K562 (cell line): ENCODE measurements around the gene S100A4. TPM values are rescaled to one million over a fixed set of nuclear protein-coding genes. Genes with fewer than 3 reads are reported as not detected.
A peak's percentile ranks its signal among the peaks of the same experiment; 100 is the strongest.

Experiments
- ADNP ChIP-seq: fragments of 200-800 bp; sonication (Bioruptor generic); IDR thresholded peaks from 2 replicates; pipeline ENCODE4 v1.6.1; 2016; ENCODE audit warnings: missing genetic modification characterization, missing compliant biosample characterization
- ATF1 ChIP-seq, 2 experiments: fragments of 450-650 bp in 1 of 2; IDR thresholded peaks; 2 replicates each; pipeline ENCODE4 v1.6.1; 2016; ENCODE audit warnings: missing compliant biosample characterization in 1 of 2, missing genetic modification characterization in 1 of 2
- BHLHE40 ChIP-seq: IDR thresholded peaks from 2 replicates; pipeline ENCODE4 v1.6.1; 2011; ENCODE audit warnings: low read length, improper control_type of control experiment
- C11orf30 ChIP-seq: fragments of 450-650 bp; IDR thresholded peaks from 2 replicates; pipeline ENCODE4 v1.6.1; 2016; ENCODE audit warnings: low read depth, mild to moderate bottlenecking
- CTBP1 ChIP-seq: fragments of 450-650 bp; IDR thresholded peaks from 2 replicates; pipeline ENCODE4 v1.6.1; 2016; ENCODE audit warnings: borderline replicate concordance
- DMBX1 ChIP-seq: fragments of 250-450 bp; sonication (Bioruptor Pico); IDR thresholded peaks from 2 replicates; pipeline ENCODE4 v1.8.0; 2022; ENCODE audit warnings: inconsistent platforms, mild to moderate bottlenecking, moderate library complexity, borderline replicate concordance
- ERF ChIP-seq: fragments of 450-650 bp; formaldehyde crosslinking; IDR thresholded peaks from 2 replicates; pipeline ENCODE4 v1.4.0; 2020; ENCODE audit warnings: mild to moderate bottlenecking, mixed read lengths
- HDAC1 ChIP-seq, 2 experiments: fragments of 450-650 bp; IDR thresholded peaks; 2 replicates each; pipeline ENCODE4 v1.6.1; 2016 to 2017; ENCODE audit warnings: inconsistent platforms in 1 of 2, mild to moderate bottlenecking in 1 of 2, moderate library complexity in 1 of 2
- IFI16 ChIP-seq: fragments of 250-450 bp; sonication (Bioruptor Pico); IDR thresholded peaks from 2 replicates; pipeline ENCODE4 v2.1.2; 2022; ENCODE audit warnings: mild to moderate bottlenecking, inconsistent platforms
- NFE2L1 ChIP-seq: fragments of 450-650 bp; IDR thresholded peaks from 2 replicates; pipeline ENCODE4 v1.6.1; 2016; ENCODE audit warnings: missing genetic modification characterization, low read depth, mild to moderate bottlenecking, missing compliant biosample characterization, moderate library complexity, borderline replicate concordance
- NR1H2 ChIP-seq: sonication (generic); formaldehyde crosslinking; IDR thresholded peaks from 2 replicates; pipeline ENCODE4 v1.4.0; 2020; ENCODE audit warnings: mild to moderate bottlenecking, missing genetic modification reagents
- RAD21 ChIP-seq, 2 experiments: fragments of 250-450 bp in 1 of 2; fragments of 450-650 bp in 1 of 2; sonication (Bioruptor Pico) in 1 of 2; formaldehyde crosslinking in 1 of 2; IDR thresholded peaks in 1 of 2; conservative IDR thresholded peaks in 1 of 2; 2 replicates each; pipeline versions ENCODE4 v1.4.0 to v1.8.0; 2020 to 2022; ENCODE audit warnings: mild to moderate bottlenecking in 2 of 2, moderate library complexity in 1 of 2
- TAL1 ChIP-seq: fragments of 450-650 bp; IDR thresholded peaks from 2 replicates; pipeline ENCODE4 v1.6.1; 2016; ENCODE audit warnings: mild to moderate bottlenecking
- ZNF436 ChIP-seq: fragments of 250-450, 450-650 bp; sonication (Bioruptor Pico); formaldehyde crosslinking; IDR thresholded peaks from 2 replicates; pipeline ENCODE4 v1.7.0; 2020; ENCODE audit warnings: mild to moderate bottlenecking
- ZNF77 ChIP-seq: fragments of 250-450 bp; sonication (Bioruptor Pico); IDR thresholded peaks from 2 replicates; pipeline ENCODE4 v1.5.0; 2020
- ZSCAN29 ChIP-seq: fragments of 450-650 bp; IDR thresholded peaks from 2 replicates; pipeline ENCODE4 v1.6.1; 2017
- polyA plus RNA-seq, 8 experiments: library from polyadenylated mRNA; depleted of rRNA in 4 of 8; stranded (reverse) in 5 of 8; unstranded in 3 of 8; fragments of >200 nt; fragmentation: Nextera tagmentation in 2 of 8; fragmentation: Illumina TruSeq in 1 of 8; extraction: Ambion mirVana in 2 of 8; extraction: Trizol in 1 of 8; gene quantifications; 2 replicates each; pipeline versions ENCODE4 v1.2.1 to v1.2.3, GENCODE V29; 2011 to 2014; ENCODE audit warnings: inconsistent platforms in 1 of 8, missing spikeins in 1 of 8
- total RNA-seq, 7 experiments: library from RNA; depleted of rRNA in 6 of 7; stranded (reverse); fragments of >200 nt in 6 of 7; fragmentation: Illumina TruSeq in 2 of 7; extraction: Trizol in 2 of 7; gene quantifications; 2 replicates each; pipeline versions ENCODE4 v1.2.1 to v1.2.3, GENCODE V29; 2011 to 2021; ENCODE audit warnings: low replicate concordance in 1 of 7
- TF ChIP-seq, protein P1 (sequence below): sonication (generic); formaldehyde crosslinking; IDR thresholded peaks from 2 replicates; pipeline ENCODE4 v1.8.1; 2022; ENCODE audit warnings: missing genetic modification reagents
- TF ChIP-seq, protein P2 (sequence below), 2 experiments: fragments of 450-650 bp; IDR thresholded peaks; 2 replicates each; pipeline ENCODE4 v1.6.1; 2018; ENCODE audit warnings: mild to moderate bottlenecking in 2 of 2, low read depth in 1 of 2; ENCODE audit not compliant: partially characterized antibody in 2 of 2
- TF ChIP-seq, protein P3 (sequence below): fragments of 450-650 bp; formaldehyde crosslinking; IDR thresholded peaks from 2 replicates; pipeline ENCODE4 v1.4.0; 2022; ENCODE audit warnings: mild to moderate bottlenecking, moderate library complexity
- TF ChIP-seq, protein P4 (sequence below): IDR thresholded peaks from 2 replicates; pipeline ENCODE4 v1.6.1; 2011; ENCODE audit not compliant: insufficient read length; ENCODE audit errors: extremely low read depth

S100A4 gene
- total and polyA plus RNA-seq, 9 of the 15 experiments (the other 6 are each of a cell fraction or from before 2014, with no cell fraction given), result 3.7 to 20.1 (median 11.2) TPM

DNA sequence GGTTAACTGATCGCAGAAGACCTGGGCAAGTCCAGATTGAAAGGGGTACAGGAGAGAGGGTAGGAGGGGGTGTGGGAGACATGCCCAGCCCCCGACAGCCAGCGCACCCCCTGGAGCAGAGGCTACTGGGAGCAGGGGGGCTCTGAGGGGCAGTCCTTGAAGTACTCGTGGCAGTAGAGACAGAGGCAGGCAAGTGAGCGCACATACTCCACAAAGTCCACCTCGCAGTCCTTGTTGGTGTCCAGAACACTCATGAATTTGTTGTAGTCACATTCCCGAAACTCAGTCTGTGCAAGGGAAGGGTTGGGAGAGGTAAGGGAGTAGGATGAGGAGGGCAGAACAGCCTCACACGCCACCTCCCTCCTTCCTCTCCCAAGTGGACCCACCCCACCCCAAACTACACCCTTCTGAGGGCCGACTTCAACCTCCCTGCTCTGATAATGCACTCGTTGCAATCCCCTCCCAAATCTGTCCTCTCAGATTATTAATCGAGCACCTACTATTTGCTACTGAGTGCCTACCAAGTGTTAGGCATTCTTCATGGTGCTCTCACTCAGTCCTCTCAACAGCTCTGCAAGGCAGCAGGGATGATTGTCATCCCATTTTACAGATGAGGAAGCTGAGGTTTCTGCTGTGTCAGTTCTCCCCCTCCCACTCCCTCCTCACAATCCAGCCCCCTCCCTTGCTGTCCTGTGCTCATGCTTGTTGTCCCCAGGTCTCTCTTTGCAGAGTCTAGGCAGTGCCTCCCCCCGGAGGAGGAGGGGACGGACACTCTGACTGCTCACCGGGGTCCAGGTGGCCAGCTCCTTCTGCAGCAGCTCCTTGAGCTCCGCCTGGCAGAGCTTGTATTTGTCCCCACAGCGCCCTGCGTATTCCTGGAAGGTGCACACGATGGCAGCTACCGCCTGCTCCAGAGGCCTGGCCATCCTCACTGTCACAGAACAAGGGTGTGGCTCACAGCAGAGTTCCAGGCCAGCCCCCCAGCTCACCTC, 2.2 kb upstream of the S100A4 start (continued):
- TF ChIP-seq, protein P1, sequence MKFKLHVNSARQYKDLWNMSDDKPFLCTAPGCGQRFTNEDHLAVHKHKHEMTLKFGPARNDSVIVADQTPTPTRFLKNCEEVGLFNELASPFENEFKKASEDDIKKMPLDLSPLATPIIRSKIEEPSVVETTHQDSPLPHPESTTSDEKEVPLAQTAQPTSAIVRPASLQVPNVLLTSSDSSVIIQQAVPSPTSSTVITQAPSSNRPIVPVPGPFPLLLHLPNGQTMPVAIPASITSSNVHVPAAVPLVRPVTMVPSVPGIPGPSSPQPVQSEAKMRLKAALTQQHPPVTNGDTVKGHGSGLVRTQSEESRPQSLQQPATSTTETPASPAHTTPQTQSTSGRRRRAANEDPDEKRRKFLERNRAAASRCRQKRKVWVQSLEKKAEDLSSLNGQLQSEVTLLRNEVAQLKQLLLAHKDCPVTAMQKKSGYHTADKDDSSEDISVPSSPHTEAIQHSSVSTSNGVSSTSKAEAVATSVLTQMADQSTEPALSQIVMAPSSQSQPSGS (CRISPR knock-in tag), result no peak
- no peak for TF ChIP-seq NR1H2 (CRISPR knock-in tag)
- TF ChIP-seq, protein P2, sequence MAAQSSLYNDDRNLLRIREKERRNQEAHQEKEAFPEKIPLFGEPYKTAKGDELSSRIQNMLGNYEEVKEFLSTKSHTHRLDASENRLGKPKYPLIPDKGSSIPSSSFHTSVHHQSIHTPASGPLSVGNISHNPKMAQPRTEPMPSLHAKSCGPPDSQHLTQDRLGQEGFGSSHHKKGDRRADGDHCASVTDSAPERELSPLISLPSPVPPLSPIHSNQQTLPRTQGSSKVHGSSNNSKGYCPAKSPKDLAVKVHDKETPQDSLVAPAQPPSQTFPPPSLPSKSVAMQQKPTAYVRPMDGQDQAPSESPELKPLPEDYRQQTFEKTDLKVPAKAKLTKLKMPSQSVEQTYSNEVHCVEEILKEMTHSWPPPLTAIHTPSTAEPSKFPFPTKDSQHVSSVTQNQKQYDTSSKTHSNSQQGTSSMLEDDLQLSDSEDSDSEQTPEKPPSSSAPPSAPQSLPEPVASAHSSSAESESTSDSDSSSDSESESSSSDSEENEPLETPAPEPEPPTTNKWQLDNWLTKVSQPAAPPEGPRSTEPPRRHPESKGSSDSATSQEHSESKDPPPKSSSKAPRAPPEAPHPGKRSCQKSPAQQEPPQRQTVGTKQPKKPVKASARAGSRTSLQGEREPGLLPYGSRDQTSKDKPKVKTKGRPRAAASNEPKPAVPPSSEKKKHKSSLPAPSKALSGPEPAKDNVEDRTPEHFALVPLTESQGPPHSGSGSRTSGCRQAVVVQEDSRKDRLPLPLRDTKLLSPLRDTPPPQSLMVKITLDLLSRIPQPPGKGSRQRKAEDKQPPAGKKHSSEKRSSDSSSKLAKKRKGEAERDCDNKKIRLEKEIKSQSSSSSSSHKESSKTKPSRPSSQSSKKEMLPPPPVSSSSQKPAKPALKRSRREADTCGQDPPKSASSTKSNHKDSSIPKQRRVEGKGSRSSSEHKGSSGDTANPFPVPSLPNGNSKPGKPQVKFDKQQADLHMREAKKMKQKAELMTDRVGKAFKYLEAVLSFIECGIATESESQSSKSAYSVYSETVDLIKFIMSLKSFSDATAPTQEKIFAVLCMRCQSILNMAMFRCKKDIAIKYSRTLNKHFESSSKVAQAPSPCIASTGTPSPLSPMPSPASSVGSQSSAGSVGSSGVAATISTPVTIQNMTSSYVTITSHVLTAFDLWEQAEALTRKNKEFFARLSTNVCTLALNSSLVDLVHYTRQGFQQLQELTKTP (IDR thresholded peaks at IDR 0.05; ENCODE audit: low read depth in 1 of 2, partially characterized antibody in 2 of 2), result no peak
- peak in 1 of 2 experiments; percentile 15; a peak in 1 of 4 replicates for TF ChIP-seq HDAC1 (IDR thresholded peaks at IDR 0.05)
- no peak for TF ChIP-seq ERF (CRISPR knock-in tag)
- TF ChIP-seq BHLHE40, result no peak
- peak; percentile 88 for TF ChIP-seq ADNP (tag)
- TF ChIP-seq DMBX1 (CRISPR knock-in tag), result no peak
- TF ChIP-seq C11orf30, result 0 out of 2 replicates have a peak, but pooled peaks have one; percentile 13
- TF ChIP-seq, protein P3, sequence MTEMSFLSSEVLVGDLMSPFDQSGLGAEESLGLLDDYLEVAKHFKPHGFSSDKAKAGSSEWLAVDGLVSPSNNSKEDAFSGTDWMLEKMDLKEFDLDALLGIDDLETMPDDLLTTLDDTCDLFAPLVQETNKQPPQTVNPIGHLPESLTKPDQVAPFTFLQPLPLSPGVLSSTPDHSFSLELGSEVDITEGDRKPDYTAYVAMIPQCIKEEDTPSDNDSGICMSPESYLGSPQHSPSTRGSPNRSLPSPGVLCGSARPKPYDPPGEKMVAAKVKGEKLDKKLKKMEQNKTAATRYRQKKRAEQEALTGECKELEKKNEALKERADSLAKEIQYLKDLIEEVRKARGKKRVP, result no peak
- no peak for TF ChIP-seq ATF1 (CRISPR knock-in tag; IDR thresholded peaks at IDR 0.05)
- TF ChIP-seq ATF1 (tag; IDR thresholded peaks at IDR 0.05), result no peak
- no peak for TF ChIP-seq NFE2L1 (tag)
- TF ChIP-seq CTBP1, result no peak
- no peak for TF ChIP-seq RAD21 (CRISPR knock-in tag; conservative IDR thresholded peaks at IDR 0.05 in 1 of 2, IDR thresholded peaks at IDR 0.05 in 1 of 2)
- TF ChIP-seq, protein P4, sequence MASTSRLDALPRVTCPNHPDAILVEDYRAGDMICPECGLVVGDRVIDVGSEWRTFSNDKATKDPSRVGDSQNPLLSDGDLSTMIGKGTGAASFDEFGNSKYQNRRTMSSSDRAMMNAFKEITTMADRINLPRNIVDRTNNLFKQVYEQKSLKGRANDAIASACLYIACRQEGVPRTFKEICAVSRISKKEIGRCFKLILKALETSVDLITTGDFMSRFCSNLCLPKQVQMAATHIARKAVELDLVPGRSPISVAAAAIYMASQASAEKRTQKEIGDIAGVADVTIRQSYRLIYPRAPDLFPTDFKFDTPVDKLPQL, result no peak
- no peak for TF ChIP-seq ZSCAN29
- no peak for TF ChIP-seq IFI16 (CRISPR knock-in tag)
- no peak for TF ChIP-seq ZNF436
- no peak for TF ChIP-seq TAL1
- TF ChIP-seq ZNF77 (CRISPR knock-in tag), result no peak
